NCI-H1092 treated with DMSO at 0.1 percent for 48 hours (cell line): ENCODE data around the gene CEP95.
"Not testable (repeated sequence)": the region's sequence is repeated elsewhere in the genome, so short reads cannot be mapped to it uniquely, and the experiment has no call there.

Experiments used
- DNase-seq: peaks from one replicate; lab custom pipeline; 2025; lab: John Stamatoyannopoulos, UW

Gene CEP95

DNA sequence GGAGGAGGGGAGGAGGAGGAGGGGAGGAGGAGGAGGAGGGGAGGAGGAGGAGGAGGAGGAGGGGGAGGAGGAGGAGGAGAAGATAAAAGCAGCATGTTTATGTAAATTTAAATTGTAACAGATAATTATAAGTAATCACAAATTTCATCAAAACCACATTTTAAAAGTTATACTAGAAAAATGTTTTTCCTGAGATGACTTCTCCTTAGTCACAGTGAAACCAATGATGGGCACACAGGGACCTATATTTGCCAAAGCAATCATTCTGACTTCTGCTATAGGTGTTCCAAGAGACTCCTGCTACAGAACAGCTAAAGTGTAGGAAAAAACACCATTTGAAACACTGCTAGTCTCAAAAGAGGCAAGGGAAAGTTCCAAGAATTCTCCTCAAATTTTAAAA is 66.4 kb downstream of the CEP95 start:
- DNase-seq, result no peak

DNA sequence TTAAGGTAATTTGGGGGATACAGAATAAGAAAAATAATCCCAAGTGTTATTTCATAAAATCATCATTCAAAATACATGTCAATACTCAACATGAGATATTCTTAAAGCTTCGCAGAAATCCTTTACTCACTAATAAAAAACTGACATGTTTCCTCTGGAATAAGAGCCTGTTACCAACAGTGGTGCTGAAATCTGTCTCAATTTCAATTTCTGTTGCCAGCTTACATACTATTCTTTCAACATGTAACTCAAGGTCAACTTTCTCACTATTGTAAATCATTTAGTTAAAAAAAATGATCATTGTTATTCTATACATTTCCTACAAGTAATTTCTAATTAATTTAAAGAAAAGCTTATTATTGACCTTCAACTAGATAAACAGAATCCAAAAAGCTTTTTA is 67.9 kb downstream of the CEP95 start:
- DNase-seq, result no peak

DNA sequence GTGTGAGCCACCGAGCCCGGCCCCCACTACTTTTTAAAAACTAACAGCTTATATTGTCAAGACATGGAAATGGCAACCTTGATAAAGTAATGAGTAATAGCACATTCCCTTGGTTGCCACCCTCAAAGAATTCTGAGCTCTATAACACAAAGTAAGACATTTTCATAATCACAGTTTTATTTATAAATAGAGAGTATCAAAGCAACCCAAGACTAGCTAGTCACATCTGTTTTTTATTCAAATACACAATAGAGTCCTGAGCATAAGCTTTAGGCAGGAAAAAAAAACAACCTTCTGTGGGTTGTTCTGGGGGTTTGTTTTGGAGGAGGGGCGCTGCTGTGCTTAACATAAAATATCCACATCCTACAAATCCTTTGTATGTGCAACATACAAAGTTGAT is 68.7 kb downstream of the CEP95 start:
- DNase-seq, result no peak

DNA sequence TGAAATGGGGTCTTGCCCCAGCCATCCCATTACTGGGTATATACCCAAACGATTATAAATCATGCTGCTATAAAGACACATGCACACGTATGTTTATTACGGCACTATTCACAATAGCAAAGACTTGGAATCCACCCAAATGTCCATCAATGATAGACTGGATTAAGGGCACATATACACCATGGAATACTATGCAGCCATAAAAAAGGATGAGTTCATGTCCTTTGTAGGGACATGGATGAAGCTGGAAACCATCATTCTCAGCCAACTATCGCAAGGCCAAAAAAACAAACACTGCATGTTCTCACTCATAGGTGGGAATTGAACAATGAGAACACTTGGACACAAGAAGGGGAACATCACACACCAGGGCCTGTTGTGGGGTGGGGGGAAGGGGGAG is 70.2 kb downstream of the CEP95 start:
- DNase-seq, result not testable (repeated sequence)

DNA sequence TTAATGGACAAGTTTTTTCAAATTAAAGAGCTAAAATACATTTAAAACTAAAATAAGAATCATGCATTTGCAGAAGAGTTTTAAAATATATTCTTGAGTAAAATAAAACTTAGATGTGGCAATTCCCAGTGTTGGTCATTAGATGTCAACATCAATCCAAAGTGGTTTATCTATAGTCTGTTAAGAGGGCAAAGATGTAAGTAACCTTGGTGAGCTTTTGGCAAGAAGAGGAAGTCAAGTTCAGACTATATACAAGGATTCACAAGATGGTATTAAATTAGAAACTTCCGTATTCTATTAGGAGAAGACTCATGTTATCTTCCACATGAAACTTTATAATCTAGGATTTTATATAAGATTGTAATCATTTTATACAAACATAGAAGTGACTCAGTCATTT is 73.1 kb downstream of the CEP95 start:
- DNase-seq, result no peak

DNA sequence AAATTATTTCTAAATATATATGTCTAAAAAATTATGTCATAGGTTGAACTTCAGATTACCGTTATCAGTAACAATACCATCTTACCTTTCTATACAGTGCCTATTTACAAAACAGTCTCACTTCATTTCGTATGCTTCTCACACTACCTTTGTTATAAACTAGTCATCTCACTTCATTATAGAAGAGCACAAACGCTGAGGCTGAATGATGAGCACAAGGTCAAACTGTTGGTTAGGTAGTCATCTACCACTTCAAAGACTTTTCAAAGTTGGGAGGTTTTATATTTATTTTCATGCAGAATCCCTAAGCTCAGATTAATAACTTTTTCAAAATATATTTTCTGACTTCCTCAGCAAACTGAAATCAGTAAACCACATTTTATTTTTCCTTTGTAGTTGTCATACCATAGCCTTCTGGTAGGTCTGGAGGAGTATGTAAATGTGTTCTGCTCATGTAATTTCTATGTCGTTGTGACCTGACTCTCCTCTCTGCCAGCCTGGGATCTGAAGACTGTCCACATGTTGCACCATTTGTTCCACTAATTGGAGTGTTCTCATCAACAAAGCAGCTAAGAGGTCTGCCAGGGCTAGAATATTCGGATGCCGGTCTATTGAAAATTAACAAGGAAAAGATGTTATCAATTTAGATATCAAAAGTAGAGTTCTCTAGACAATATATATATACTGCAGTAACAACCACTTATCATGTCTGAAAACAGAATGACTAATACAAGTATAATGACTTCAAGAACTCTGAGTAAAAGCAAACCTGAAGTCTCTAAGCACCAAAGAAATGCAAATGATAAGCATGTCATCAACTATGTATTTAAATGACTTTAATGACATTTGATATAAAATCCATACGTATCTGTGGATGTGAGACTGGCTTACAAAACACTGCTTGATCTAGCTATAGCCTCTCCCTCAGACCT is 73.9 kb downstream of the CEP95 start:
- no peak for DNase-seq

DNA sequence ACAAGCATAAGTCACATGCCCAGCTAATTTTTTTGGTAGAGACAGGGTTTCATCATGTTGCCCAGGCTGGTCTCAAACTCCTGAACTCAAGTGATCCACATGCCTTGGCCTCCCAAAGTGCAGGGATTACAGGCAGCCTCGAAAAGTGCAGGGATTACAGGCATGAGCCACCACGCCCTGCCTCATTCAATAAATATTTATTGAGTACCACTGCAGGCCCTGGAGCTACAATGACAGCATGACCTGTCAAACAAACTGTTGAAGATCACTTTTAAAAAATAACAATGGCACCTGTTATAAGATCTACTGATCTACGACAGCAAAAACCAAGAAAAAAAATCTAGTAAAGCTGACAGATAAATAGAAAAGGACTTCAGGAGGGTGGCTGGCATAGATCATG is 76.3 kb downstream of the CEP95 start:
- no peak for DNase-seq

DNA sequence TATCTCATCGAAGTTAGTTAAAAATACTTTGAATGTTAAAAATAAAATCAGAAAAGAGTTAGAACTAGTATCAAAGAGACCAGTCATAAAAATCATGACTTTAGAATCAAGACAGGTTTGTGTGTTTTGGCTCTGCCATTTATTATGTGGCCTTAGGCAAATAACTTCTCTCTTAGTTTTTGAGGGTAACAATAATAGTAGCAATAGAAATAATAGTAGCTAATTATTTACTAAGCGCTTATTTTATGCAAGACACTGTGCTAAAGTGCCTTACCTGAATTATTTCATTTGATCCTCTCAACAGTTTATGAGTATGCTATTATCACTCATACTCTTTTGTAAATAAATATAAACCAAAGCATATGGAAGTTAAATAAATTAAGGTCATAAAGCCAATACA is 78.4 kb downstream of the CEP95 start:
- DNase-seq, result no peak
